ENCODE data around the gene RWDD2A. TPM values are rescaled to one million over a fixed set of nuclear protein-coding genes. Genes with fewer than 3 reads are reported as not detected.

RWDD2A gene
- total and polyA plus RNA-seq, 2 of the 8 experiments (the other 6 are each of a cell fraction or from before 2014, with no cell fraction given): 2.1 to 3.6 TPM

DNA sequence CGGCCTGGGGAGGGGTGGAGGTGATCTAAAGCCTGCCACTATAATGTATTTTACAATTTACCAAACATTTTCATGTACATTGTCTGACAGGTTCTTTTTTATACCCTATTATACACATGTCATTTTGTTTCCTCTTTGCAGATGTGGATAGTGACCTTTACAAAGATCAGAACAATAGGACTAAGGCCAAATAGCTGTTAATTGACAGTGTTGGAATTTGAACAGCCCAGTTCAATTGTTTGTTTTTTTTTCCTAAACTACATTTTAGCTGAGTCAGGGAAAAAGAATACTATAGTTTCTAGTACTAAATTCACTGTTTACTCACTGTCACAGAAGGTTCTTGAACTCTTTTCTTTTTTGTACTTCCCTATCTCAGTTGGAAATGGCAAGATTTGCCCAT is 40.2 kb upstream of the RWDD2A start:
- H3K9ac ChIP-seq (replicated peaks in 1 of 4; ENCODE audit: extremely low read depth in 1 of 4, low read depth in 3 of 4, low read length in 3 of 4): no peak overlapping the region
- H2AK5ac ChIP-seq (ENCODE audit: low read depth, low read length): no peak overlapping the region
- no peak overlapping the region for H3K18ac ChIP-seq (ENCODE audit: extremely low read depth, low read length)
- H4K5ac ChIP-seq (ENCODE audit: insufficient read length, low read depth, low read length): no peak overlapping the region
- no peak overlapping the region for H2BK120ac ChIP-seq (replicated peaks; ENCODE audit: low read depth, low read length)
- no peak overlapping the region for H3K14ac ChIP-seq (ENCODE audit: insufficient read length)
- H3K23ac ChIP-seq (ENCODE audit: insufficient read length): no peak overlapping the region
- TF ChIP-seq MAFK (IDR thresholded peaks at IDR 0.05; ENCODE audit: low read depth, low read length) (peak; percentile 84), ASH2L (IDR thresholded peaks at IDR 0.05; ENCODE audit: low read length) (no peak)
- no peak overlapping the region for H2AFZ ChIP-seq (ENCODE audit: low read length)
- no peak overlapping the region for H2BK5ac ChIP-seq (ENCODE audit: low read depth, low read length)
- H3K79me1 ChIP-seq (ENCODE audit: low read depth, low read length): no peaks in the 10 kb centered on the region
- POLR2A ChIA-PET (ENCODE audit: partially characterized antibody): no interaction called here
- H4K8ac ChIP-seq (ENCODE audit: extremely low read depth, insufficient read depth, low read length): no peak overlapping the region
- WGBS, 2 experiments (ENCODE audit: extremely low coverage in 1 of 2, insufficient coverage in 1 of 2, insufficient read length in 1 of 2, insufficient replicate concordance in 2 of 2, low coverage in 1 of 2, low lambda C conversion rate in 2 of 2, missing lambda C conversion rate in 1 of 2): 100% methylated on average over 1 of the region's 1 CpG; no CpG with 5 or more reads in 1 of the 2 experiments
- no peak overlapping the region for H2BK20ac ChIP-seq (ENCODE audit: low read length)
- CTCF ChIA-PET (ENCODE audit: partially characterized antibody): interaction anchor here (1.2 kb wide), 1 partner anchor 75 kb away, joined by 5 read pairs; no protein-coding TSS in a partner anchor
- no peak overlapping the region for H3K4ac ChIP-seq (replicated peaks; ENCODE audit: insufficient read length, low read depth, low read length)
- H3K4me1 ChIP-seq (replicated peaks in 1 of 4; ENCODE audit: control insufficient read depth in 3 of 4, insufficient read depth in 4 of 4, low read length in 3 of 4): no peaks in the 10 kb centered on the region
- H2BK15ac ChIP-seq (ENCODE audit: low read length): no peak overlapping the region
- no peak overlapping the region for H3K4me3 ChIP-seq (ENCODE audit: extremely low read depth in 1 of 4, insufficient read depth in 2 of 4, low read depth in 3 of 4, low read length in 4 of 4)
- H3K9me3 ChIP-seq (ENCODE audit: insufficient read depth in 2 of 2, low read depth in 1 of 2, low read length in 1 of 2): no peaks in the 10 kb centered on the region
- FAIRE-seq (no peak), DNase-seq (ENCODE audit: low read depth in 1 of 2, low spot score in 2 of 2) (no peak)
- H3K4me2 ChIP-seq (ENCODE audit: insufficient read depth in 1 of 2, low read depth in 2 of 2, low read length in 2 of 2): no peak overlapping the region
- H2BK12ac ChIP-seq (ENCODE audit: low read depth, low read length): no peak overlapping the region
- peaks cover 0 to 3% of the 10 kb centered on the region in 2 experiments for H4K20me1 ChIP-seq (replicated peaks in 1 of 2; ENCODE audit: control insufficient read depth in 1 of 2, insufficient read depth in 2 of 2, low read length in 2 of 2)
- no peaks in the 10 kb centered on the region for H3K79me2 ChIP-seq (ENCODE audit: control insufficient read depth in 1 of 2, insufficient read depth in 2 of 2, low read length in 2 of 2)
- H3K23me2 ChIP-seq (ENCODE audit: low read depth, low read length): no peaks in the 10 kb centered on the region
- no peak overlapping the region for H4K91ac ChIP-seq (replicated peaks; ENCODE audit: insufficient read length, low read length)
- no peak overlapping the region for H3K56ac ChIP-seq (replicated peaks; ENCODE audit: insufficient read length, low read depth, low read length)
- H3K27me3 ChIP-seq (replicated peaks in 1 of 4; ENCODE audit: control insufficient read depth in 3 of 4, extremely low read depth in 1 of 4, insufficient read depth in 3 of 4, low read length in 3 of 4): no peaks in the 10 kb centered on the region
- peaks cover 0 to 43% (median 12%) of the 10 kb centered on the region in 4 experiments; a peak in 5 of 8 replicates for H3K36me3 ChIP-seq (ENCODE audit: control insufficient read depth in 2 of 4, insufficient read depth in 4 of 4, low read length in 3 of 4)
- H3K27ac ChIP-seq (ENCODE audit: low read depth, low read length): no peak overlapping the region

Measured in H1 (cell line).